GM21367 (cell line): ENCODE data around the gene ENTPD8.
A peak's percentile ranks its signal among the peaks of the same experiment; 100 is the strongest.
"Not testable (repeated sequence)": the region's sequence is repeated elsewhere in the genome, so short reads cannot be mapped to it uniquely, and the experiment has no call there.

Source experiments
- ATAC-seq: cut with Tn5 transposase; IDR thresholded peaks from one replicate; pipeline ENCODE4 v1.9.1; 2021; ENCODE audit not compliant: unreplicated experiment

Gene ENTPD8

GRCh38 chr9:137476856-137477255 lies 35.7 kb upstream of the ENTPD8 start:
- no peak for ATAC-seq

DNA sequence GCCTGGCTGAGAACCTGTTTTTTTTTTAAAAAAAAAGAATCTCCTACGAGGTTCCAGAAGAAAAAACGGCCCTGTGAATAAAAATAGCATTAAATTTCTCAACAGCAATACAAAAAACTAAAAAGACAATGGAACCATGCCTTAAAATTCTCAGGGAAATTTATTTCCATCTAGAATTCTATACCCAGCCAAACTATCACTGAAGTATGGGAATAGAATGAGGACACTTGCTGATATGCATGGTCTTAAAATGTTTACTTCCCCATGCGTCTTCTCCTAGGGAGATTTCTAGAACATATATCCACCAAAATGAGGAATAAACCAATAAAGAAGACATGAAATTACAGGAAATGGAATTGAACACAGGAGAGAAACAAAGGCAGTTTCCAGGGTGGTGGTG lies 34.5 kb upstream of the ENTPD8 start:
- ATAC-seq: no peak

- no peak for ATAC-seq
Measured at GRCh38 chr9:137474271-137474670, 33.1 kb upstream of the ENTPD8 start.

- no peak for ATAC-seq
Measured at GRCh38 chr9:137470785-137471184, 29.6 kb upstream of the ENTPD8 start.

DNA sequence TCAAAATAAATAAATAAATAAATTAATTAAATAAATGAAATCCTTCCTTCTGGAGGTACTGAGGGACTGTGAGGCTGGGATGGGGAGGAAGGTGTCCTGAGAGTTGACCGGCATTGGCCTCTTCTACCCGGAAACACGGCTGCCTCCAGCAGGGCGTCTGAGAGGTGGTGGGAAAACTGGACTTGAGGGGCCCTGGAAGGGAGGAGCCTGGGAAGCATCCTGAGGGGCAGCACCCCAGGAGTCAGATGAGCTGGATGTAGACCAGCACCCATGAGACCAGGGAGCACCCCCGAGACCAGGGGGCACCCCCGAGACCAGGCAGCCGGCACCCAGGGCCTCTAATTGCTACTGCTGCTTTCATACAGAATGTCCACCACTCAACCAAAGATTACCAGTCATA lies 26.7 kb upstream of the ENTPD8 start:
- no peak for ATAC-seq

DNA sequence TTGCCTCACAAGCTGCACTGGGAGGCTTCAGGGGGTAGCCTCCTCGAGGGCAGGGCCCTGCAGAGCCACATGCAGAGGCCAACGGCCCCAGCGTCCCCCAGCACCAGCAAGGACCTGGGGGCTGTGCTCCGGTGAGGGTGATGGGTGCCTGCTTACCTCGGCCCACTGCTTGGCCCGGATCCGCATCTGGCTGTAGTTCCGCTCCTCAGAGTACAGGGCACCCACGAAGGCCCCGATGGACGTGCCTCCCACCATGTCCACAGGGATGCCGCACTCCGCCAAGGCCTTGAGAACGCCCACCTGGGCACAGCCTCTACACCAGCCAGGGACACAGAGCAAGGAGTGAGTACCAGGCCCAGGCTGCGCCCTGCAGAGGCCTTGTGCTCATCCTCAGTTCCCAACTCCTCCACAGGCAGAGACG lies 26.0 kb upstream of the ENTPD8 start:
- ATAC-seq: no peak

- not testable (repeated sequence) for ATAC-seq
Measured at GRCh38 chr9:137466389-137467085, 25.4 kb upstream of the ENTPD8 start.

- ATAC-seq: no peak
Measured at GRCh38 chr9:137465720-137466388, 24.7 kb upstream of the ENTPD8 start.

- ATAC-seq: no peak
Measured at GRCh38 chr9:137465000-137465719, 24.0 kb upstream of the ENTPD8 start.

- ATAC-seq: no peak
Measured at GRCh38 chr9:137464291-137464999, 23.3 kb upstream of the ENTPD8 start.

DNA sequence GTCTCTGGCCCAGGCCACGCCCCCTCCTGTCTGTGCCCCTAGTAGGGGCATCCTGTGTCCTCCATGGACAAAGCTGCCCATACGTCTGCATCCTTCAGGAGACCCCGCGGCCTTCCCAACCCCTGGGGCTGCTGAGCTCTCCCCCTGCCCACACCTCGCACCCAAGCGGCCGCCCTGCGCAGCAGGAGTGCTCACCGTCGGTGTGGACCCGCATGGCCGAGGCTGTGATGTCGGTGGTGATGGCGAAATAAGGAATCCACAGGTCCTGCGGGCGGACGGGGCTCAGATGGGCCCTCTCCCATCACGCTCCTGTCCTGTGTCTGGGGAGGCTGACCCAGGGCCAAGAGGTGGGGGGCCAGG lies 22.8 kb upstream of the ENTPD8 start:
- ATAC-seq: no peak

GRCh38 chr9:137462986-137463930 lies 22.1 kb upstream of the ENTPD8 start:
- no peak for ATAC-seq

- ATAC-seq: no peak
Measured at GRCh38 chr9:137462396-137462985, 21.3 kb upstream of the ENTPD8 start.

GRCh38 chr9:137461663-137462395 lies 20.7 kb upstream of the ENTPD8 start:
- peak; percentile 43 for ATAC-seq

DNA sequence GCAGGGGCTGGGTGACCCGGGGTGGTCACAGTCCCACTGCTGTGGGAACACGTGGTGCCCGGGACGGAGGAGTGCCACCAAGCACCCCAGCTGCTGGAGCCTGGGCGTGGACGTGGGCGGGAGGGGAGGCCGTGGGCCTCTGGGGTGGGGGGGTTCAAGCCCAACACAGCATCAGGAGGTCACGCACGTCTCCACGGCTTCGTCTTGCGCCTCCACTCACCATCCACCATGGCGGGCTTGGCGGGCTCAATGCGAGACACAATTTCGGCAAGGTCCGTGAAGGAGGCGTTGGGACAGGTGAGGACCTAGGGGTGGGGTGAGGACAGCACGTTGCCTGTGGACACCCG lies 20.1 kb upstream of the ENTPD8 start:
- no peak for ATAC-seq

GRCh38 chr9:137460363-137461315 lies 19.5 kb upstream of the ENTPD8 start:
- ATAC-seq: no peak

DNA sequence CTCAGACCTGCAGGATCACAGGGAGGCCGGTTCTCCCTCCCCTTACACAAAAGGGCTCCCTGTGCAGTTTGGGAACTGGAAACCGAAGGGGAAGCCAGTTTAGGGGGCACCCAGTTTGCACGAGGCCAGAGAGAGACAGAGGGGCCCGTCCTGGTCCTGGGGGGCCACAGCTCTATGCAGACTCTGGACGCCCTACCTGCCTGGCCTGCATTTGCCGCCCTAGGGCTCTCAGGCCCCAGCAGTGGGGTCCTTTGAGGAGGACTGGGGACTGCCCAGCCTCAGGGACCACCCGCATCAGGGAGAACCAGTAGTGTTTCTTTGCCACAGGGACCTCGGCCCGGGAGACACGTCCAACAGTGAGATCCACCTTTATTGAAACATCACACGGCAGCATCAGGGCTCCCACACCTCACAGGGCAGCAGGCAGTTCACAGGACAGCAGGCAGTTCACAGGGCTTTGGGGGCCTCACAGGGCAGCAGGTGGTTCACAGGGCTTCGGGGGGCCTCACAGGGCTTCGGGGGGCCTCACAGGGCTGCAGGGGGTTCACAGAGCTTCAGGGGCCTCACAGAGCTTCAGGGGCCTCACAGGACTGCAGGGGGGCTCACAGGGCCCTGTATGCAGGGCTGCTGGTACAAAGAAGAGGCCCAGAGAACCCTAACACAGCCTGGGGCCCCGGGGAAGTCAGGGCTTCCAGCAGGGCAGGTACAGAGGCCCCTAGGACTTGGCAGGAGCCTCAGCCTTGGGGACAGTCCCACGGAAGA lies 18.6 kb upstream of the ENTPD8 start:
- no peak for ATAC-seq
